Fibroblast of pulmonary artery (primary cell): ENCODE results near the gene MON2.
A peak's percentile ranks its signal among the peaks of the same experiment; 100 is the strongest.

Experiments
- DNase-seq: peaks from one replicate; pipeline ENCODE4 v3.0.0-alpha.2; 2010; ENCODE audit warnings: low read depth
- H3K4me3 ChIP-seq: replicated peaks from 2 replicates; pipeline ENCODE4 v1.5.1; 2011; ENCODE audit warnings: low read depth, mild to moderate bottlenecking, control low read depth, low read length, moderate library complexity
- TF ChIP-seq, protein P1 (sequence below): IDR thresholded peaks from 2 replicates; pipeline ENCODE4 v1.5.1; 2011; ENCODE audit warnings: mild to moderate bottlenecking, control low read depth, low read length, inconsistent platforms; ENCODE audit errors: missing control alignments

The MON2 gene

DNA sequence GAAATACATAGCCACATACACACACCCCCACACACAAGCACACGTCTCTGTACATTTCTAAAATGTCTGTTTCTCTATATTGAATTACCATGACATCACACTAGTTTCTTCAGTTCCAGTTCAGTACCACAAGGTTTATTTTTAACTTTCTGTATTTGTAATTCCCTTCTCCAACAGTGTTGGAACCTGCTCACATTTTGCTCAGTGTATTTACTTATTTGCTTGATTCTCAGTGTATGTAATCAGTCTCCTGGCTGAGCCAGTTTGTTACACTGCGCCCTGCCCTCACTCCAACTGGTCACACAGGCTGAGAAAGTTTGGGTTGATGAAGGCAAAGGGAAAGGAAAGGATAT lies 67.1 kb downstream of the MON2 start:
- DNase-seq = no peak
- TF ChIP-seq, protein P1, sequence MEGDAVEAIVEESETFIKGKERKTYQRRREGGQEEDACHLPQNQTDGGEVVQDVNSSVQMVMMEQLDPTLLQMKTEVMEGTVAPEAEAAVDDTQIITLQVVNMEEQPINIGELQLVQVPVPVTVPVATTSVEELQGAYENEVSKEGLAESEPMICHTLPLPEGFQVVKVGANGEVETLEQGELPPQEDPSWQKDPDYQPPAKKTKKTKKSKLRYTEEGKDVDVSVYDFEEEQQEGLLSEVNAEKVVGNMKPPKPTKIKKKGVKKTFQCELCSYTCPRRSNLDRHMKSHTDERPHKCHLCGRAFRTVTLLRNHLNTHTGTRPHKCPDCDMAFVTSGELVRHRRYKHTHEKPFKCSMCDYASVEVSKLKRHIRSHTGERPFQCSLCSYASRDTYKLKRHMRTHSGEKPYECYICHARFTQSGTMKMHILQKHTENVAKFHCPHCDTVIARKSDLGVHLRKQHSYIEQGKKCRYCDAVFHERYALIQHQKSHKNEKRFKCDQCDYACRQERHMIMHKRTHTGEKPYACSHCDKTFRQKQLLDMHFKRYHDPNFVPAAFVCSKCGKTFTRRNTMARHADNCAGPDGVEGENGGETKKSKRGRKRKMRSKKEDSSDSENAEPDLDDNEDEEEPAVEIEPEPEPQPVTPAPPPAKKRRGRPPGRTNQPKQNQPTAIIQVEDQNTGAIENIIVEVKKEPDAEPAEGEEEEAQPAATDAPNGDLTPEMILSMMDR = no peak
- H3K4me3 ChIP-seq = no peak overlapping the region

- no peak overlapping the region for H3K4me3 ChIP-seq
- DNase-seq = no peak
- TF ChIP-seq, protein P1 = no peak
Measured at GRCh38 chr12:62536546-62536945, 69.9 kb downstream of the MON2 start.

DNA sequence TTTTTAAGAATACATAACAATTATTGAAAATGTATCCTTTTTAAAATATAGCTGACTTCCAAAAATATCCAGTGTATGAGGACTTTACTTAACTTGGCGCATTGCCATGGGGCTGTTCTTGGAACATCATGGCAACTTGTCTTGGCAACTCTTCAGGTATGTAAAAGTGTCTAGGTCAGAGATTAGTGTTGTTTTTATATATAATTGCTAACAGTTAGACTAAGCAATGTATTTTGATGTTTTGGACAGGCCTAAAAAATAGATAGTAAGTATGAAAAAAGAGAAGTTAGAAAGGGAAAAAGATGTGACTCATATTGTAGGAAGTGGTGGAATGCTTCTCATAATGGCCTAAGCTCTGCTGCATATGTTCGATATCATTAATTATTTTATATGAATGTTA lies 70.9 kb downstream of the MON2 start:
- TF ChIP-seq, protein P1 = no peak
- peak; percentile 94 for DNase-seq
- no peak overlapping the region for H3K4me3 ChIP-seq

DNA sequence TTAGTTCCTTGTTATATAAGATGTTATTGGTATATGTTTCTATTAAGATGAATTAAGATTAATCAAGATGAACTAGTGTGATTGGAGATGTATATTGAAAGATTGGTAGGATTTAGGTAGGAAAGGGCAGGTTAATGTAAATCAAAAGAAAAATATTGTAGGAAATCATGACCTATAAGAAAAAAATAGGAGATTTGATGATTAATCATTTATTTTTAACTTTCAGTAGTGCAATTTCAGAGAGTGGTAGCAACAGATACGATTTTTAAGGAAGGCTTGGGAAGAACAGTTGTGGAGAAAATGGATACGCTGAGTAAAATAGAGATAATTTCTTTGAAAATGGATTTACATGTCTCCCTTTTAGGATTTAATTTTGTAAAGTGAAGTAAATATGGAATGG lies 73.7 kb downstream of the MON2 start:
- TF ChIP-seq, protein P1 = no peak
- no peak for DNase-seq

GRCh38 chr12:62542814-62543213 lies 76.2 kb downstream of the MON2 start:
- H3K4me3 ChIP-seq = no peak overlapping the region
- DNase-seq = no peak
- TF ChIP-seq, protein P1 = no peak

More for the DNA sequence above, 73.7 kb downstream of the MON2 start:
- H3K4me3 ChIP-seq = no peak overlapping the region

- no peak overlapping the region for H3K4me3 ChIP-seq
- TF ChIP-seq, protein P1 = no peak
- DNase-seq = no peak
Measured at GRCh38 chr12:62543324-62543723, 76.7 kb downstream of the MON2 start.

GRCh38 chr12:62543741-62544140 lies 77.1 kb downstream of the MON2 start:
- DNase-seq = no peak
- no peak overlapping the region for H3K4me3 ChIP-seq
- TF ChIP-seq, protein P1 = no peak
